Muscle of back (tissue), 11 donors: ENCODE results near the gene SRSF1. TPM values are rescaled to one million over a fixed set of nuclear protein-coding genes. Genes with fewer than 3 reads are reported as not detected.
"Not testable (repeated sequence)": the region's sequence is repeated elsewhere in the genome, so short reads cannot be mapped to it uniquely, and the experiment has no call there.

ENCODE experiments used
- DNase-seq, 3 donors: peaks; one replicate each; pipeline versions ENCODE4 v3.0.0 to v3.0.0-alpha.2; 2013
- polyA plus RNA-seq, 10 donors: library from polyadenylated mRNA; unstranded; fragments of 120-200 nt; gene quantifications; one replicate each; pipeline ENCODE4 v1.2.1, GENCODE V29; 2013; ENCODE audit not compliant: insufficient read length in 10 of 10

SRSF1 gene
- polyA plus RNA-seq, 10 donors: 164 to 237 (median 177) TPM

GRCh38 chr17:57968456-57968855, 38.6 kb downstream of the SRSF1 start:
- DNase-seq: no peak

DNA sequence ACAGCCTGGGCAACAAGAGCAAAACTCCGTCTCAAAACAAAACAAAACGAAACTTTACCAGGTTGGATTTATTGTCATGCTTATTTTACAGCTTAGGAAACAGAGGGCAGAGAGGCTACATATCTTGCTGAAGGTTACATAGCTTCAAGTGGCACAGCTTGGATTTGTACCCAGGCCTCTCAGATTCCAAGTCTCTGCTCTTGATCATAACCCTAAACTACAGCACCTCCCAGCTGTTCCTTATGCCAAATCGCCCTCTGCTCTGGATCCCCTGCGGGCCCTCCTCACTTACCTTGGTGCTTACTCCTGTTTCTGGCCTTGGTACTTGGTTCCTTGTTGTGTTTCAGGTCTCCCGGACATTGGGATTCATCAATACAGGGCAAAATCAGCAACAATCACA, 40.2 kb downstream of the SRSF1 start:
- no peak for DNase-seq

GRCh38 chr17:57966246-57966645, 40.8 kb downstream of the SRSF1 start:
- no peak for DNase-seq

DNA sequence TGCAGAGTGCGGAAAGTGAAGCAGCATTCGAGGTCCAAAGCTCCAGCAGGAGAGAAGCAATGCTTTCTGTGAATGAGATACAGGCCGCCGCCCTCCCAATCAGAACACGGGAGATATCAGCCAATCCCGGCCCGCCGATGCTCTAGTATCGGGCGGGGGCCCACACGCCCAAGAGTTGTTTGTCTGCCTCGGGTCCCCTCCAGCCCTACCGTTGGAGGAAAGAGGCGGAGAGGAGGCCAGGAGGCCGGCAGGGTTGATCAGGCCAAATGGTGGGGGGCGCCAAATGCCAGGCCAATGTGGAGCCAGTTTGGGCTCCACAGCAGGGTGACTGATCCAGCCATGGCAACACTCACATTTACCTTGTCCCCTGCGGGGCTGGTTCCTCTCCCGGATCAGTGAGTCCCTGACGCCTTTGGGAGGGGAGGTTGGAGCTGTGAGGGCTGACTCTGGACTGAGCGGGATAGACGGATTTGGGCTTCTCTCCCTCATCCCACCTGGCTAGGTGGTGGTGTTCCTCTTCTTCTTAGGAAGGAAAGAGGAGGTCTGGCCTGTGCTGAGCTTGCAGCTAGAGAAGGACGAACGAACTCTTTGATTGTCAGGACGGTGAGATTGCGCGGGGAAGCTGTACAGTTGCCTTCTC, 41.4 kb downstream of the SRSF1 start:
- DNase-seq: no peak

DNA sequence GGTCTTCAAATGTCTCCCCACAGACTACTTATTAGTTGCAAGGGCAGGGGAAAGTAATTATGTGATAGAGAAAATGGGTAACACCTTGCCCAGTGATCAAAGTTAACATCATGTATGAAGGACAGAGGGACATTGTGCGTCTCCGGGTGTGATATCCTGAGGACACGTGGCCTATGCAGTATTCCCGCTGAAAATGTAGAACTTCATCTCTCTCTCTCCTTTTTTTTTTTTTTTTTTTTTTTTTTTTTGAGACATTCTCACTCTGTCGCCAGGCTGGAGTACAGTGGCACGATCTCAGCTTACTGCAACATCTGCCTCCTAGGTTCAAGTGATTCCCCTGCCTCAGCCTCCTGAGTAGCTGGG, 43.9 kb downstream of the SRSF1 start:
- DNase-seq: no peak

DNA sequence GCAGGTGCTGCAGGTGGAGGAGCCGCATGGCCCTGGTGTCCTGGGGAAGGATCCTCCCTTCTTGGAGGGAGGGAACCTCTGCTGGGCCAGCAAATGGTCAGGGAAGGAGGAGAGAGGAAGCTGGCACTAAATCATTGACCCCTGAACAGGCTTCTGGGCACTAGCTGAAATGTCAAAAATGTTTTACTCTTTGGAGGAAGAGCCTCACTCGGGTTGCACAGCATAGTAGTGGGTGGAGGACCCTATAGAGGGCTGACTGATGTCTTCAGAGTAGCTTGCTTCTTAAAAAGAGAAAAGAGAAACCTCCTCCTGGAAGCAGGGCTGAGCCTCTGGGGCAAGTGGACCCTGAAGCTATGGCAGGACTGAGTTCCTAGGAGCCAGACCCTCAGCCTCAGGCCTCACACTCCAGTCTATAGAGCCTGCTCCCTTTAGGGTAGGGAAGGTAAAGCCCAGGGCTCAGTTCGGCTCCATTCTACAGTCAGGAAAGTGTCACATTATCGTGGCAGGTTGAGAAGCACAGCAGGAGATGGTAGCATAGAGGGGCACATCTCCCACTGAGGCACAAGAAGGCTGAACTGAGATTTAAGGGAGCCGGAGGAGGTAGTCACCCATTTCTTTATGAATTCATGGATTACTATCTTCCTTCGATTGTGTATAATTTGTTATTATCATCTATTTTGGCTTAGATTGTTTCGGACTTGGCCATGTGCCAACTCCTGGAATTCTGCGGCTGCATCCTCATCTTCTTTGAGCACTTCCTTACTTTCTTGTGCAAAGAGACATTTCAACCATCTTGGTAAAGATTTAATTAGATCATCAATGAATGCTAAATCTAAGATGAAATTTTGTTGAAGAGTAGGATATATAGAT, 44.5 kb downstream of the SRSF1 start:
- DNase-seq: no peak

DNA sequence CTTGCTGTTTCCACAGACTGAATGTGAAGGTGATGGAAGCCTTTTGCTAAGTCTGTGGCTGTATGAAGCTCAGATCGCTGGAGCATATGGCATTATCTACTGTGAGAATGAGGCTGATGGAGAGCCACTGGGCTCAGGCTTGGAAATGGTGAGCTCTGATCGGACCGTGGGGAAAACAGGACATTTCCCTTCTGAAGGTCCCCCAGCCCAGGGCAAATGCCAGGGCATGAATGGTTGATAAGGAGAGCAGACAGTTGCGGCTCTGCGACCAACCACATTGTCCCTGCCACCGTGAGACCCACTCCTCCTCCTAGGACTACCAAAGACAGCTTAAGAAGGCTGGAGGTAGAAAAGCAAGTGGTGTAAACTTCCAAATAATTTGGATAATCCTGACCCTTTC, 47.1 kb downstream of the SRSF1 start:
- DNase-seq: no peak

DNA sequence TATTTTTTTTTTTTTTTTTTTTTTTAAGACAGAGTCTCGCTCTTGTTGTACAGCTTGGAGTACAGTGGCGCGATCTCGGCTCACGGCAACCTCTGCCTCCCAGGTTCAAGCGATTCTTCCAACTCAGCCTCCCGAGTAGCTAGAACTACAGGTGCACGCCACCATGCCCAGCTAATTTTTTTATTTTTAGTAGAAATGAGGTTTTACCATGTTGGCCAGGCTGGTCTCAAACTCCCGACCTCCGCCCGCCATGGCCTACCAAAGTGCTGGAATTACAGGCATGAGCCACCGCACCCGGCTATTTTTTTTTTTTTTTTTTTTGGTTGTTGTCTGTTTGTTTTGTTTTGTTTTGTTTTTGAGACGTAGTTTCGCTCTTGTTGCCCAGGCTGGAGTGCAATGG, 48.7 kb downstream of the SRSF1 start:
- DNase-seq: not testable (repeated sequence)

DNA sequence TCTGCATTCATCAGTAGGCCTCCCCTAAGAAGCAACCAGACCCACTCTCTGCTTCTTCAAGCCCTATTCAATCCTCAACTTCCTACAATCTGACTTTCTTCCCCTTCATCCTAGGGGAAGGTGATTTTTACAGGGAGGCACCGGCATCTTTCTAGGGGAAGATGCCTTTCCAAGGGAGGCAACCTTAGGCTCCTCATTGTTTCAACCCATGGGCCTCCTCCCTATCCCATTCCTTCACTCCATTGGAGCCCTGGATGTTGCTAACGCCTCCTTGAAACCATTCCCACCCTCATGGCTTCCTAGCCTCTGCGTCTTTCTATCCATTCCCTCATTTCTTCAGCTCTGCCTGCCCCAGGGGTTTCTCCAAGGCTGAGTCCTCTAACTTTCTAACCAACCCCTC, 49.2 kb downstream of the SRSF1 start:
- no peak for DNase-seq

DNA sequence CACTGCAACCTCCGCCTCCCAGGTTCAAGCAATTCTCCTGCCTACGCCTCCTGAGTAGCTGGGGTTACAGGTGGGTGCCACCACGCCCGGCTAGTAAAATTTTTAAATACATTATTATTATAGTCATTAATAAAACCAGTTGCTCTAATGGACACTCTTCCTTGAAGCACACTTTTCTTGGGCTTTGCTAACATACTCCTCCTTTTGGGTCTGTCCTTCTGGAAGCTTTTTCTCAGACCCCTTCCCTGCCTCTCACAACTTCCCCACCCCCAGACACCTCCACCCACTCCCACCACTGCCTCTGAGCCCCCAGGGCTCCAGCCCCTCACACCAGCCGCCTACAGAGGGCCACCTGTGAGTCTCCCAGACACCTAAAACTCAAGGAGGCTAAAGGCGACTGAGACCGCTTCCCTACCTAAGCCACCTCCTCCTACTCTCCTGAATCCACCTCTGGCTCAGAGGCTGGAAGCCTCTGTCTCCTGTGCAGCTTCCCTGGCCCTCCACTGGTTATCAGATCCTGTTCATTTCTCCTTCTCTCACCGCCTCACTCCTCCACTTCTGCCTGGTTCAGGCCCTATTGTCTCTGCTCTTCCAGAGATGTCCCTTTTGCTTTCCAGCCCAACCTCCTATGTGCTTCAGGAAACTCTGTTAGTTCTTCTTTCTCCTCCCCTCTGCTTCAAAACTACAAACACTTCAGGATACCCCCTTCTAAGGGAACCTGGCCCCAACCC, 49.8 kb downstream of the SRSF1 start:
- no peak for DNase-seq

DNA sequence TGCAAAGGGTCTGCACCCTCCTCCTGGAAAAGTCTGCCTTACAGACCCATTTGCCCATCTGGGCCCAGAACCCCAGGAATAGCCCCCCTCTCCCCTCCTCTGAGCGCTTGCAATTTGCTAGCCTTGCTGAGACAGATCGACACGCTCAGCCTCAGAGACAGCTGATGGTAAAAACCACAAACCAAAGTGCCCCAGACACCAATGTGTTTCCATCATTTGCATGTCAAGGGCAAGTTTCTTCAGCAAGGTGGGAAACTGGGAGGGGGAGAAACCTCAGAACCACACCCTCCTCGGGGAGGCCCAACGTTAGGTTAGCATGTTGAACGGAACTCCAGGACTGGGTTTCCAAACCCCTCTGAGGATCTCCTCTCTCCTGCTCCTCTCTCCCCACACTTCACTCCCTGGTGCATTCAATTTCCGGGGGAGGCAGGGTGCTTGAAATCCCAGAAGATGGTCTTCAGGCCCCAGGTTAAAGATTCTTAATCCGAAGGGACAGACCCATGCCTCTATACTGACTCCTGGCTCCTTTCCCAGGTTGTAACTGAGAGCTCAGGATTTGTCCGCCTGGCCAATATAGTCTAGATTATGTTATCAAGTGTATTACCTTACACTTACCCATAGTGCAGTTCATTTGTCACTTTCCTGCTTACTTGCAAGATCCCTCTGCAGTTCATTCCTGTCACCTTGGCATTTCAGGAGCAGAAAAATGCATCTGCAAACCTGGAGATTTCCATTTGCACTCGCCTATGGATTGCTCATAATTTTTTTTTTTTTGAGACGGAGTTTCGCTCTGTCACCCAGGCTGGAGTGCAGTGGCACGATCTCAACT, 50.5 kb downstream of the SRSF1 start:
- DNase-seq: no peak

DNA sequence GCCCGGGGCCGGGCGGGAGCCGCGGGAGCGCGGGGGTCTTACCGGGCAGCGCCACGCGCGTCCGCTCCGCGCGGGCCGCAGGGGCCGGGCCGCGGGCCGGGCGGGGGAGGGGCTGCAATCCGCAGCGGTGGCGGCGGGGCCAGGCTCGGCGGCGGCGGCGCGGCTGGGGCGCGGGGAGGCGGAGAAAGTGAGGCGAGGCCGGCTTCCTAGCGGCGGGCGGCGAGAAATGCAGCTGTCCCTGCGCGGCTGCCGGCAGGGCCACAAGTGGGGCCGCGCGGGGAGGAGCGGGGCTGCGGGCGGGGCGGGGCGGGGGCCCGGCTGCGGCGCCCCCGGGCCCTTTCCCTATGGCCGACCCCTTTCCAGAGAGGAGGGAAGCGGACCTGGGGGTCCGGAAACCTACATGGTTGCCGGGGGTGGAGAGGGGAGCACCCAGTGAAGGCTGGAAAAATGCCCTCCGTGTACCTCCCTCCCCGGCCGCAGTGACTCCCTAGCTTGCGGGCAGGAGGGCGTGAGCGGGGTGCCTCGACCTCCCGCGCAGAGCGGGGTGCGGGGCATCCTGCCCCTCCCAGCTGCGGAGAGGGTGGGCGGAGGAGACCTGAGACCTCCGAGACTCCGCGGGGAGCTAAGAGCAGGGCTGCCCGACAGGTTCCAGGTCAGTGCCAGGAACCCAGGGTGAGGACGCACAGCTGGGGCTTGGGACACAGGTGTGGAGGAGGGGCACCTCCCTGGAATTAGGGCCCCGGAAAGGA, 51.7 kb downstream of the SRSF1 start, which contains the start of gene CUEDC1:
Gene CUEDC1, minus strand, starts transcription at position 230 of the 749 bp plus-strand sequence. CDS start 69,848 bp downstream, outside the sequence.
- peak in 2 of 3 donors; percentile 71 to 87 for DNase-seq

DNA sequence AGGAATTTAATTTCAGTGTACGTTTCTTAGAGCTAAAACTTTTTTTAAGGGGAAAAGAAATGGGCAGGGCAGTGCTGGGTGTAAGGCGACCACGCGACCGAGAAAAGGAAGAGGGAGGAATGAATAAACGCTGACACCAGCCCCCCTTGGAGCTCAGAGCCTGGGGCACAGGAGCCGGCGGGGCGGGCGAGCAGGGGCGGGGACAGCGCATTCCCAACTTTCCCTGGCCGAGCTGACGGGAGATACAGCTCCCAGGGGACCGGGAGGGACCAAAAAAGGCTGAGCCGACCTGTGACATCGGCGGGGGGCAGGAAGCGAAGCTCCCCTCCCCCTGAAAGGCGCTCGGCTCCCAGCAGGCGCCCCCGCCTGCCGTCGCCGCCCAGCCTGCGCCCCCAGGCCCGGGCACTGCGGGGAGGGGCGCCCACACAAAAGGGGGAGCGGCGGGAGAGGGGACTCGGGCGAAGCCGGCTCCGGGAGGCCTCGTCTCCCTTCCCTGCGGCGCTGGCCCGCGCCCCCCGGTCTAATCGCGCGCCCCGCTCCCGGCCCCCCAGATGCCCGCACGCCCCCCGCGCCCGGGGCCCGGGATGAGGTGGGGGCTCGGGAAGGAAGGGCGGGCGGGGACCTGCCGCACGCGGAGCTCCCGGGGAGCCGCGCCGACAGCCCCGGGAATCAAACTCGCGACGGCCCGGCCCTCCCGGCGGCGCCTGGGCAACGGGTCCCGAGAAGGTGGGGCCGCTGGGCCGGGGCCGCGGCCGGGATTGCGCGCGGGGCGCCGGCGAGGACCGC, 52.5 kb downstream of the SRSF1 start:
- peak in 2 of 3 donors; percentile 73 to 88 for DNase-seq

GRCh38 chr17:57953705-57954396, 53.2 kb downstream of the SRSF1 start:
- no peak for DNase-seq

Other genes starting within 250 kb of the SRSF1 start
- gene MRPS23, start 157.2 kb downstream of the SRSF1 start, polyA plus RNA-seq: 10 to 100 TPM; 27.9 to 42.7 (median 35.1) TPM
- 10 to 100 TPM; 42.2 to 57.2 (median 47.8) TPM for gene CUEDC1, start 51.8 kb downstream of the SRSF1 start, polyA plus RNA-seq
- gene VEZF1, start 19.0 kb downstream of the SRSF1 start, polyA plus RNA-seq: 10 to 100 TPM; 43.1 to 56.6 (median 51.5) TPM
- gene DYNLL2, start 76.2 kb upstream of the SRSF1 start, polyA plus RNA-seq: 10 to 100 TPM; 33.2 to 48.9 (median 41.1) TPM
- under 1 TPM in 1 of 10 donors, not detected in 9; 0.09 TPM for gene OR4D1, start 141.1 kb upstream of the SRSF1 start, polyA plus RNA-seq
- not detected for gene OR4D2, start 159.7 kb upstream of the SRSF1 start, polyA plus RNA-seq
- gene EPX, start 185.5 kb upstream of the SRSF1 start, polyA plus RNA-seq: under 1 TPM; 0.15 to 0.75 (median 0.35) TPM
- 10 to 100 TPM; 11.5 to 26.1 (median 14.9) TPM for gene MKS1, start 212.0 kb upstream of the SRSF1 start, polyA plus RNA-seq
- gene LPO, start 231.3 kb upstream of the SRSF1 start, polyA plus RNA-seq: under 1 TPM in 9 of 10 donors, not detected in 1; 0.07 to 0.29 (median 0.17) TPM